ENCODE data around the gene GDF3.
"Not testable (repeated sequence)": the region's sequence is repeated elsewhere in the genome, so short reads cannot be mapped to it uniquely, and the experiment has no call there.

The GDF3 gene

DNA sequence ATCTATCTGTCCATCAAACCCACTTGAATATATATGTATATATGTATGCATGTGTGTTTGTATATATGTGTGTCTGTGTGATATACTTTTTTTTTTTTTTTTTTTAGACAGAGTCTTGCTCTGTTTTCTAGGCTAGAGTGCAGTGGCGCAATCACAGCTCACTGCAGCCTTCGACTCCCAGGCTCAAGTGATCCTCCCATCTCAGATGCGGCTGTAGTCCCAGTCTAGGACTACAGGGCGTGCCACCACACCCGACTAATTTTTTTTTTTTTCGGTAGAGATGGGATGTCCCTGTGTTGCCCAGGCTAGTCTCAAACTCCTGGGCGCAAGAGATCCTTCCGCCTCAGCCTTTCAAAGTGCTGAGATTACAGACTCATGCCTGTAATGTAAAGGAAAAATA lies 16.8 kb downstream of the GDF3 start:
- Histone ChIP-seq H3K9me3 (ENCODE audit: control insufficient read depth, insufficient read depth, low read depth, low read length) (no peaks in the 10 kb centered on the region), H3K4me1 (ENCODE audit: control insufficient read depth, insufficient read depth, low read length) (no peaks in the 10 kb centered on the region), H3K4me3 (ENCODE audit: low read depth, low read length) (no peak overlapping the region), H3K27ac (ENCODE audit: extremely low read depth, low read depth, low read length) (no peak overlapping the region), H3K36me3 (ENCODE audit: control insufficient read depth in 2 of 2, insufficient read depth in 1 of 2, low read length in 2 of 2) (no peaks in the 10 kb centered on the region)
- TF ChIP-seq, protein P1, sequence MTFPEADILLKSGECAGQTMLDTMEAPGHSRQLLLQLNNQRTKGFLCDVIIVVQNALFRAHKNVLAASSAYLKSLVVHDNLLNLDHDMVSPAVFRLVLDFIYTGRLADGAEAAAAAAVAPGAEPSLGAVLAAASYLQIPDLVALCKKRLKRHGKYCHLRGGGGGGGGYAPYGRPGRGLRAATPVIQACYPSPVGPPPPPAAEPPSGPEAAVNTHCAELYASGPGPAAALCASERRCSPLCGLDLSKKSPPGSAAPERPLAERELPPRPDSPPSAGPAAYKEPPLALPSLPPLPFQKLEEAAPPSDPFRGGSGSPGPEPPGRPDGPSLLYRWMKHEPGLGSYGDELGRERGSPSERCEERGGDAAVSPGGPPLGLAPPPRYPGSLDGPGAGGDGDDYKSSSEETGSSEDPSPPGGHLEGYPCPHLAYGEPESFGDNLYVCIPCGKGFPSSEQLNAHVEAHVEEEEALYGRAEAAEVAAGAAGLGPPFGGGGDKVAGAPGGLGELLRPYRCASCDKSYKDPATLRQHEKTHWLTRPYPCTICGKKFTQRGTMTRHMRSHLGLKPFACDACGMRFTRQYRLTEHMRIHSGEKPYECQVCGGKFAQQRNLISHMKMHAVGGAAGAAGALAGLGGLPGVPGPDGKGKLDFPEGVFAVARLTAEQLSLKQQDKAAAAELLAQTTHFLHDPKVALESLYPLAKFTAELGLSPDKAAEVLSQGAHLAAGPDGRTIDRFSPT (tag by site-specific recombination; IDR thresholded peaks at IDR 0.05) = no peak
- no peak for TF ChIP-seq FEZF1 (tag by site-specific recombination; IDR thresholded peaks at IDR 0.05)
- no peak for TF ChIP-seq ZNF510 (tag by site-specific recombination; IDR thresholded peaks at IDR 0.05; ENCODE audit: insufficient replicate concordance)
- no peak for TF ChIP-seq ZNF19 (tag by site-specific recombination; IDR thresholded peaks at IDR 0.05; ENCODE audit: low read depth)
- no peak for TF ChIP-seq SP7 (tag by site-specific recombination; IDR thresholded peaks at IDR 0.05)
- TF ChIP-seq ZNF514 (tag by site-specific recombination; IDR thresholded peaks at IDR 0.05) = no peak
- TF ChIP-seq, protein P2, sequence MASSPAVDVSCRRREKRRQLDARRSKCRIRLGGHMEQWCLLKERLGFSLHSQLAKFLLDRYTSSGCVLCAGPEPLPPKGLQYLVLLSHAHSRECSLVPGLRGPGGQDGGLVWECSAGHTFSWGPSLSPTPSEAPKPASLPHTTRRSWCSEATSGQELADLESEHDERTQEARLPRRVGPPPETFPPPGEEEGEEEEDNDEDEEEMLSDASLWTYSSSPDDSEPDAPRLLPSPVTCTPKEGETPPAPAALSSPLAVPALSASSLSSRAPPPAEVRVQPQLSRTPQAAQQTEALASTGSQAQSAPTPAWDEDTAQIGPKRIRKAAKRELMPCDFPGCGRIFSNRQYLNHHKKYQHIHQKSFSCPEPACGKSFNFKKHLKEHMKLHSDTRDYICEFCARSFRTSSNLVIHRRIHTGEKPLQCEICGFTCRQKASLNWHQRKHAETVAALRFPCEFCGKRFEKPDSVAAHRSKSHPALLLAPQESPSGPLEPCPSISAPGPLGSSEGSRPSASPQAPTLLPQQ (tag by site-specific recombination; IDR thresholded peaks at IDR 0.05) = no peak
- CTCF ChIA-PET = interaction anchor here (0.6 to 4.6 kb wide), 5 partner anchors 11 to 947 kb away, joined by 3 to 62 read pairs (median 4); no protein-coding TSS in a partner anchor
- POLR2A ChIA-PET = no interaction called here

DNA sequence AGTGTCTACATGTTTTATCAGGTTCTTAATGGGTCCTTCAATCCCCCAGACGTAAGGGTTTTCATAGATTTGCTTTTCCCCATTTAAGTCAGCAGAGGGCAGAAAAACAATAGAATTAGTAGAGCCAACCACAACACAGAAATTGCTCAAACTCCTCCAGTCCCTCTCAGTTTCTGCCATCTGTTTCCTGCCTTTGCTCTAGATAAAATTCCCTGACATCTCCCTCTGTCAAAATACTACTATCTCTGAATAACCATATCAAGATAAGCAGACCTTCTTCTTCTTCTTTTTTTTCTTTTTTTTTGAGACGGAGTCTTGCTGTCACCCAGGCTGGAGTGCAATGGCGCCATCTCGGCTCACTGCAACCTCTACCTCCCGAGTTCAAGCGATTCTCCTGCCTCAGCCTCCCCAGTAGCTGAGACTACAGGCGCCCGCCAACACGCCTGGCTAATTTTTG lies 18.1 kb downstream of the GDF3 start:
- CTCF ChIA-PET = interaction anchor here (1.0 to 4.6 kb wide), 2 partner anchors 127 to 130 kb away, joined by 3 to 62 read pairs; no protein-coding TSS in a partner anchor
- H3K36me3 ChIP-seq (ENCODE audit: control insufficient read depth in 2 of 2, insufficient read depth in 1 of 2, low read length in 2 of 2); H3K27ac ChIP-seq (ENCODE audit: extremely low read depth, low read depth, low read length); H3K4me3 ChIP-seq (ENCODE audit: low read depth, low read length); H3K9me3 ChIP-seq (ENCODE audit: control insufficient read depth, insufficient read depth, low read depth, low read length); POLR2A ChIA-PET; H3K4me1 ChIP-seq (ENCODE audit: control insufficient read depth, insufficient read depth, low read length): not testable (repeated sequence)
- TF ChIP-seq ZNF654 (tag by site-specific recombination; IDR thresholded peaks at IDR 0.05; ENCODE audit: low read depth) = peak; percentile 68
- TF ChIP-seq, protein P3, sequence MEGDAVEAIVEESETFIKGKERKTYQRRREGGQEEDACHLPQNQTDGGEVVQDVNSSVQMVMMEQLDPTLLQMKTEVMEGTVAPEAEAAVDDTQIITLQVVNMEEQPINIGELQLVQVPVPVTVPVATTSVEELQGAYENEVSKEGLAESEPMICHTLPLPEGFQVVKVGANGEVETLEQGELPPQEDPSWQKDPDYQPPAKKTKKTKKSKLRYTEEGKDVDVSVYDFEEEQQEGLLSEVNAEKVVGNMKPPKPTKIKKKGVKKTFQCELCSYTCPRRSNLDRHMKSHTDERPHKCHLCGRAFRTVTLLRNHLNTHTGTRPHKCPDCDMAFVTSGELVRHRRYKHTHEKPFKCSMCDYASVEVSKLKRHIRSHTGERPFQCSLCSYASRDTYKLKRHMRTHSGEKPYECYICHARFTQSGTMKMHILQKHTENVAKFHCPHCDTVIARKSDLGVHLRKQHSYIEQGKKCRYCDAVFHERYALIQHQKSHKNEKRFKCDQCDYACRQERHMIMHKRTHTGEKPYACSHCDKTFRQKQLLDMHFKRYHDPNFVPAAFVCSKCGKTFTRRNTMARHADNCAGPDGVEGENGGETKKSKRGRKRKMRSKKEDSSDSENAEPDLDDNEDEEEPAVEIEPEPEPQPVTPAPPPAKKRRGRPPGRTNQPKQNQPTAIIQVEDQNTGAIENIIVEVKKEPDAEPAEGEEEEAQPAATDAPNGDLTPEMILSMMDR (tag by site-specific recombination; IDR thresholded peaks at IDR 0.05) = 0 out of 2 replicates have a peak, but pooled peaks have one; percentile 12

DNA sequence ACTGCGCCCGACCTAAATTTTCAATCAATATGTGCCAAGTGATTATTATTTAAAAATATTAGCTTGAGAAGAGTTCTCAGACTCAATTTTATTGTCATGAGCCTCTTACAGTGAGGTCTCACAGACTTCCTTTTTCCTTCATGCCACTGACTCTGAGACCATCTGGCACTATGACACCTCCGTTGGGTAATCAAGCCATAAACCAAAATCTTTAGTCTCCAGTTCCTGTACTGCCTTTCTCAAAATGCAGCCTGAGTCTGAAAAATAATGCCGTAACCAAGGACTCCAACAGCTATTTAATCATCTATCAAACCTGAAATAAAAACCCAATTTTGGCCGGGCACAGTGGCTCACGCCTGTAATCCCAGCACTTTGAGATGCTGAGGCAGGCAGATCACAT lies 20.1 kb downstream of the GDF3 start:
- H3K27ac ChIP-seq (ENCODE audit: extremely low read depth, low read depth, low read length); H3K36me3 ChIP-seq (ENCODE audit: control insufficient read depth in 2 of 2, insufficient read depth in 1 of 2, low read length in 2 of 2); H3K4me3 ChIP-seq (ENCODE audit: low read depth, low read length); H3K9me3 ChIP-seq (ENCODE audit: control insufficient read depth, insufficient read depth, low read depth, low read length); H3K4me1 ChIP-seq (ENCODE audit: control insufficient read depth, insufficient read depth, low read length): not testable (repeated sequence)
- POLR2A ChIA-PET = interaction anchor here (0.6 kb wide), 1 partner anchor 133 kb away, joined by 6 read pairs; no protein-coding TSS in a partner anchor
- CTCF ChIA-PET = interaction anchor here (0.7 to 4.6 kb wide), 2 partner anchors 132 to 317 kb away, joined by 3 to 62 read pairs; no protein-coding TSS in a partner anchor

DNA sequence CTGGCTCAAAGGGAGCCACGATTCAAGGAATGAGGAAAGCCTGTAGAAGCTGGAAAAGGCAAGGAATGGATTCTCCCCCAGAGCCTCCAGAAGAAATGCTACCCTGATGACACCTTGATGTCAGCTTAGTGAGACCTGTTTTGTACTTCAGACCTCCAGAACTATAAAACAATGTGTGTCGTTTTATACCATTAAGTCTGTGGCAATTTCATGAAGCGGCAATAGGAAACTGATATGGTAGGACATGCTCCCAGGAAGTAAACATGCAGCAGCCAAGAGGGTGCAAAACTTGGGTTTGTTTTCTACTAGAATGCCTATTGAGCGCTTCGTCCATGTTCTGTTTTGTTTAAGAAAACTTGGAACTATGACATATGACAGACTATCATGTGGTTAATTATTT lies 27.4 kb downstream of the GDF3 start:
- Histone ChIP-seq H3K4me1 (ENCODE audit: control insufficient read depth, insufficient read depth, low read length) (no peaks in the 10 kb centered on the region), H3K4me3 (ENCODE audit: low read depth, low read length) (no peak overlapping the region), H3K27ac (ENCODE audit: extremely low read depth, low read depth, low read length) (no peak overlapping the region), H3K36me3 (ENCODE audit: control insufficient read depth in 2 of 2, insufficient read depth in 1 of 2, low read length in 2 of 2) (no peaks in the 10 kb centered on the region), H3K9me3 (ENCODE audit: control insufficient read depth, insufficient read depth, low read depth, low read length) (no peaks in the 10 kb centered on the region)
- ChIA-PET CTCF (interaction anchor here (0.6 to 1.8 kb wide), 8 partner anchors 11 to 876 kb away, joined by 3 to 9 read pairs (median 4); no protein-coding TSS in a partner anchor), POLR2A (interaction anchor here (0.6 kb wide), 1 partner anchor 8 kb away, joined by 6 read pairs; no protein-coding TSS in a partner anchor)
- TF ChIP-seq OVOL3 (tag by site-specific recombination; IDR thresholded peaks at IDR 0.05) (no peak), ZNF670 (tag by site-specific recombination; IDR thresholded peaks at IDR 0.05; ENCODE audit: low read depth) (no peak), GLIS2 (tag by site-specific recombination; IDR thresholded peaks at IDR 0.05) (no peak), ZBTB8A (tag by site-specific recombination; IDR thresholded peaks at IDR 0.05) (no peak), ZNF354C (tag by site-specific recombination; IDR thresholded peaks at IDR 0.05; ENCODE audit: borderline replicate concordance, low read depth) (no peak), ZNF549 (tag by site-specific recombination; IDR thresholded peaks at IDR 0.05) (no peak)

Data from HEK293 (cell line).